Endothelial cell of umbilical vein (primary cell): ENCODE results near the gene EVA1A. TPM values are rescaled to one million over a fixed set of nuclear protein-coding genes. Genes with fewer than 3 reads are reported as not detected.

ENCODE experiments used
- BruUV-seq: library from RNA; stranded (reverse); fragments of 400-500 nt; replicated peaks from 2 replicates; lab custom pipeline; 2021; lab: Mats Ljungman, UMichigan
- CTCF ChIA-PET: fragments of 300-600, 350-600 bp; sonication (Branson Sonifier 250); formaldehyde crosslinking; loops from one replicate; lab custom pipeline; 2021; ENCODE audit warnings: antibody characterized with exemption, inconsistent platforms; lab: Charles Lee
- POLR2A ChIA-PET: fragments of 300-600, 350-600 bp; sonication (Branson Sonifier 250); formaldehyde crosslinking; loops from one replicate; lab custom pipeline; 2021; ENCODE audit warnings: antibody characterized with exemption, inconsistent platforms; lab: Charles Lee
- DNase-seq: peaks from one replicate; pipeline ENCODE4 v3.0.0-alpha.2; 2011; ENCODE audit warnings: low read depth, low spot score
- FAIRE-seq: peaks from 2 replicates; lab custom pipeline; 2011; peaks lifted over from hg19 to GRCh38; lab: Jason Lieb, UNC
- H2AFZ ChIP-seq: 2 replicates; pipeline ENCODE4 v1.6.0; 2012; ENCODE audit warnings: low read depth, low read length, control low read depth, inconsistent platforms
- H3K27ac ChIP-seq: 2 replicates; pipeline ENCODE4 v1.5.1; 2011; ENCODE audit warnings: low read depth, mild to moderate bottlenecking, control low read depth, low read length, moderate library complexity; ENCODE audit not compliant: insufficient read depth
- H3K27me3 ChIP-seq, 2 experiments: 2 replicates each; pipeline versions ENCODE4 v1.6.0 to v1.6.1; 2011; ENCODE audit warnings: low read length in 2 of 2, mixed read lengths in 1 of 2; ENCODE audit not compliant: control insufficient read depth in 2 of 2, insufficient read depth in 2 of 2
- H3K36me3 ChIP-seq, 2 experiments: 2 replicates in 1 of 2; 3 replicates in 1 of 2; pipeline ENCODE4 v1.5.1; 2011; ENCODE audit warnings: low read length in 2 of 2, mild to moderate bottlenecking in 1 of 2, moderate library complexity in 1 of 2; ENCODE audit not compliant: control insufficient read depth in 2 of 2, insufficient read depth in 2 of 2; ENCODE audit errors: extremely low read depth in 1 of 2
- H3K4me1 ChIP-seq: 3 replicates; pipeline ENCODE4 v1.5.1; 2011; ENCODE audit warnings: mild to moderate bottlenecking, low read length; ENCODE audit not compliant: control insufficient read depth, insufficient read depth; ENCODE audit errors: extremely low read depth
- H3K4me2 ChIP-seq: 2 replicates; pipeline ENCODE4 v1.6.1; 2011; ENCODE audit warnings: low read length, control low read depth, mixed read lengths; ENCODE audit not compliant: insufficient read depth
- H3K4me3 ChIP-seq, 3 experiments: fragments of 200-600 bp in 1 of 3; sonication (generic), shearing (Covaris generic) in 1 of 3; replicated peaks in 1 of 3; 2 replicates each; pipeline ENCODE4 v1.5.1; 2011 to 2016; ENCODE audit warnings: control low read depth in 3 of 3, low read length in 3 of 3, mild to moderate bottlenecking in 2 of 3, inconsistent platforms in 1 of 3, low read depth in 1 of 3, moderate library complexity in 1 of 3; ENCODE audit not compliant: insufficient read depth in 1 of 3
- H3K79me2 ChIP-seq: 2 replicates; pipeline ENCODE4 v1.6.0; 2012; ENCODE audit warnings: low read length, inconsistent platforms; ENCODE audit not compliant: control insufficient read depth, insufficient read depth
- H3K9ac ChIP-seq: replicated peaks from 2 replicates; pipeline ENCODE3; 2011; ENCODE audit warnings: low read length, control low read depth; ENCODE audit not compliant: insufficient read depth; ENCODE audit errors: extremely low read depth
- H3K9me1 ChIP-seq: replicated peaks from 3 replicates; pipeline ENCODE4 v1.6.0; 2011; ENCODE audit warnings: mild to moderate bottlenecking, low read length; ENCODE audit not compliant: control insufficient read depth, insufficient read depth; ENCODE audit errors: extremely low read depth
- H3K9me3 ChIP-seq: replicated peaks from 2 replicates; pipeline ENCODE4 v1.5.1; 2012; ENCODE audit warnings: low read length, inconsistent platforms; ENCODE audit not compliant: control insufficient read depth, insufficient read depth
- H4K20me1 ChIP-seq: replicated peaks from 2 replicates; pipeline ENCODE3; 2011; ENCODE audit warnings: mild to moderate bottlenecking, low read length; ENCODE audit not compliant: control insufficient read depth, insufficient read depth; ENCODE audit errors: extremely low read depth
- CTCF ChIP-seq, 2 donors: IDR thresholded peaks; 1 replicate in 1 of 2; 2 replicates in 1 of 2; pipeline ENCODE4 v1.5.1; 2011; ENCODE audit warnings: low read length in 2 of 2, mild to moderate bottlenecking in 2 of 2, moderate library complexity in 2 of 2, control low read depth in 1 of 2, inconsistent platforms in 1 of 2, low read depth in 1 of 2; ENCODE audit not compliant: insufficient read depth in 1 of 2; ENCODE audit errors: extremely low read depth in 1 of 2
- EZH2 ChIP-seq: IDR thresholded peaks from 2 replicates; pipeline ENCODE4 v1.6.1; 2012; ENCODE audit warnings: borderline replicate concordance, low read depth, mild to moderate bottlenecking, moderate library complexity, low read length, inconsistent platforms; ENCODE audit not compliant: severe bottlenecking
- FOS ChIP-seq: IDR thresholded peaks from 2 replicates; pipeline ENCODE4 v1.6.1; 2011; ENCODE audit warnings: mild to moderate bottlenecking, low read length, moderate library complexity, borderline replicate concordance; ENCODE audit not compliant: insufficient read depth
- GATA2 ChIP-seq: IDR thresholded peaks from 2 replicates; pipeline ENCODE4 v1.7.0; 2011; ENCODE audit warnings: low read depth, mild to moderate bottlenecking, moderate library complexity, mixed read lengths, low read length; ENCODE audit not compliant: insufficient read length, insufficient read depth
- JUN ChIP-seq: IDR thresholded peaks from 2 replicates; pipeline ENCODE4 v1.6.1; 2011; ENCODE audit warnings: borderline replicate concordance, low read depth; ENCODE audit not compliant: insufficient read length, insufficient read depth
- MYC ChIP-seq: IDR thresholded peaks from one replicate; pipeline ENCODE4 v1.6.1; 2011; ENCODE audit warnings: mild to moderate bottlenecking, low read depth, low read length
- POLR2A ChIP-seq: IDR thresholded peaks from 2 replicates; pipeline ENCODE4 v1.6.1; 2012; ENCODE audit warnings: low read depth, mild to moderate bottlenecking, control low read depth, low read length
- POLR2AphosphoS5 ChIP-seq: IDR thresholded peaks from 2 replicates; pipeline ENCODE4 v1.6.1; 2012; ENCODE audit warnings: low read depth, mild to moderate bottlenecking, control low read depth, low read length, moderate library complexity; ENCODE audit not compliant: insufficient read depth
- dilution Hi-C: fragments of 300-500 bp; cut with MboI; formaldehyde crosslinking; loops from one replicate; pipeline ENCODE4 v1.15.0; 2019; ENCODE audit warnings: low sequenced_read_pairs; ENCODE audit not compliant: extremely low pct_ligation_motif_present
- intact Hi-C: fragments of 100-400 bp; cut with micrococcal nuclease; formaldehyde crosslinking; loops from one replicate; pipeline ENCODE4 v1.10.0; 2022
- polyA plus RNA-seq, 4 experiments: library from polyadenylated mRNA; depleted of rRNA in 3 of 4; stranded (reverse) in 3 of 4; unstranded in 1 of 4; fragments of >200 nt; gene quantifications; 2 replicates each; pipeline versions ENCODE4 v1.2.1 to v1.2.3, GENCODE V29; 2011 to 2012; ENCODE audit warnings: missing spikeins in 1 of 4
- total RNA-seq: library from RNA; stranded (reverse); gene quantifications from 2 replicates; pipeline ENCODE4 v1.2.3, GENCODE V29; 2021
- TF ChIP-seq, protein P1 (sequence below): IDR thresholded peaks from 2 replicates; pipeline ENCODE4 v1.6.1; 2011; ENCODE audit not compliant: insufficient read depth, insufficient read length

EVA1A gene
- total and polyA plus RNA-seq, 2 donors (not counting 3 experiments of a cell fraction or from before 2014, with no cell fraction given), result 52.6 to 66.5 TPM

GRCh38 chr2:75607400-75607798, 46.7 kb upstream of the EVA1A start:
- intact Hi-C loops, result no loop called here
- Histone ChIP-seq H3K27me3 (peaks cover 5 to 14% of the 10 kb centered on the region in 2 experiments), H4K20me1 (no peaks in the 10 kb centered on the region), H3K4me3 (no peak overlapping the region), H3K9me1 (no peaks in the 10 kb centered on the region), H3K9ac (no peak overlapping the region), H3K4me2 (no peak overlapping the region), H3K27ac (no peak overlapping the region), H3K36me3 (no peaks in the 10 kb centered on the region), H3K9me3 (no peaks in the 10 kb centered on the region), H3K79me2 (no peaks in the 10 kb centered on the region), H2AFZ (no peak overlapping the region), H3K4me1 (peaks cover 6% of the 10 kb centered on the region)
- TF ChIP-seq JUN (no peak), POLR2A (no peak), MYC (no peak), GATA2 (no peak), EZH2 (no peak), FOS (no peak), CTCF (IDR thresholded peaks at IDR 0.05; ENCODE audit: extremely low read depth in 1 of 2, insufficient read depth in 1 of 2, low read depth in 1 of 2, low read length in 2 of 2) (no peak), POLR2AphosphoS5 (no peak)
- TF ChIP-seq, protein P1, sequence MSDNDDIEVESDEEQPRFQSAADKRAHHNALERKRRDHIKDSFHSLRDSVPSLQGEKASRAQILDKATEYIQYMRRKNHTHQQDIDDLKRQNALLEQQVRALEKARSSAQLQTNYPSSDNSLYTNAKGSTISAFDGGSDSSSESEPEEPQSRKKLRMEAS, result no peak
- BruUV-seq, result no TSS peak
- FAIRE-seq (no peak), DNase-seq (no peak)
- ChIA-PET POLR2A (no interaction called here), CTCF (interaction anchor here (0.6 to 5.2 kb wide), 6 partner anchors 26 to 144 kb away, joined by 3 to 228 read pairs (median 20); partner anchors contain the start of gene EVA1A)
- dilution Hi-C loops, result loop anchor here (25.0 kb wide), 1 partner anchor 145 kb away; no protein-coding TSS in a partner anchor
